Activated CD8-positive, alpha-beta memory T cell treated with anti-CD3 and anti-CD28 coated beads, Interleukin-2, amount 50 U/mL, for 4 hours (primary cell): ENCODE results near the gene PLCG1.
"Not testable (repeated sequence)": the region's sequence is repeated elsewhere in the genome, so short reads cannot be mapped to it uniquely, and the experiment has no call there.

ENCODE experiments used
- DNase-seq: peaks from one replicate; pipeline ENCODE4 v3.0.0-alpha.2; 2020

The PLCG1 gene

DNA sequence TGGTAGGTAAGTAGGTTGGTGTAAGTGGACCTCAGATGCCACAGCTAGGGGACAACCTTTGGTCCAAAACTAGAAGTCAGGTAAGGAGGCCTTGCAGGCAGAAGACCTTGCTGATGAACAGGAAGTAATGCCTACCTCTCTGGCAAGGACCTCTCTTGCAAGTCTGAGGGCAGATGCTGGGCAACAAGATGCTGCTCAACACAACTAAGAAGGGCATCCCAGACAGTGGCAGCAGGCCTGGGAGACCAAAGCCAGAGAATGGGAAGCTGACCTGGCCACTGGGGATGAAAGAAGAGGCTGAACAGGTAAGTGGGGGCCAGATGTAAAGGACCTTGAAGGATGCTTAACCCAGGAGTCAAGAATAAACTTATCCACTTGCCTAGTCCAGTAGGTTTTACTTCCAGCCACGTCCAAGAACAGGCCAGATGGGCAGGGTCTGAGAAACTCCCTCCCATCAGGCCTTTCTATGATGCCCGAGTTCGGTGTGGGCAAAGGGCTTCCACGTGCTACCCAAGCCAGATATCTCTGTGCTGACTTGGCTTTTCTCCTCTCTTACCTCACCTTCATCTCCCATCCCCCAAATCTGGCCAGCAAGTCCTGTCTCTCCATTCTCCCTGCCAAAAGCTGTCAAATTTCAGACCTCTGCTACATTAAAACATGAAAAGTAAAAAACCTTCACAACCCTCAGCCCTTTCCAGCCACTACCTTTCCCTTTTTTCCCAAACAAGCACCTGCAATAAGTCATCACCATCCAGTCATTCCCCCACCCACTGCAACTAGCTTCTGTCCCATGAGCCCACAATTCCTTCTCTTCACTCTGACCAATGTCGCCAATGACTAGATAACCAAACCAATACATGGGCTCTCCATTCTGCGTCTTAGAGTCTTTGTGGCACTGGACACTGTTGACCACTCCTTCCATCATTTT, 11.5 kb upstream of the PLCG1 start:
- no peak for DNase-seq

DNA sequence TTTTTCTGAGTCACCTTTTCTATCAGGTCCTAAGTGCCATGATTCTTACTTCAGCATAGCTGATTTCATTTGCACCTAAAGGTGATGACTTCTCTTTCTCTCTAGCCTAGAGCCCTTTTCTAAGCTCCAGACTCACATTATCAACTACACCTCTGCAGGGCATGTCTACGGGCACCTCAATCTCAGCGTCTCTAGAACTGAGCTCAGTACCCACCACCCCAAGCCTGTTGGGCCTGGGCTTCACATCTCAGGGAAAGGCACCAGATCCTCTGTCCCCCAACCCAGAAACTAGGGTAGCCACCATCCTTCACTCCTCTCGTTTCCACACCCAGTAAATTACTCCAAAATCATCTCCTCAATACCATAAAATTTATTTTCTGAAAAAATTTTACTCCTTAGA, 10.6 kb upstream of the PLCG1 start:
- no peak for DNase-seq

DNA sequence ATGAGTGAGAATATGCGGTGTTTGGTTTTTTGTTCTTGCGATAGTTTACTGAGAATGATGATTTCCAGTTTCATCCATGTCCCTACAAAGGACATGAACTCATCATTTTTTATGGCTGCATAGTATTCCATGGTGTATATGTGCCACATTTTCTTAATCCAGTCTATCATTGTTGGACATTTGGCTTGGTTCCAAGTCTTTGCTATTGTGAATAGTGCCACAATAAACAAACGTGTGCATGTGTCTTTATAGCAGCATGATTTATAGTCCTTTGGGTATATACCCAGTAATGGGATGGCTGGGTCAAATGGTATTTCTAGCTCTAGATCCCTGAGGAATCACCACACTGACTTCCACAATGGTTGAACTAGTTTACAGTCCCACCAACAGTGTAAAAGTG, 9.0 kb upstream of the PLCG1 start:
- not testable (repeated sequence) for DNase-seq

DNA sequence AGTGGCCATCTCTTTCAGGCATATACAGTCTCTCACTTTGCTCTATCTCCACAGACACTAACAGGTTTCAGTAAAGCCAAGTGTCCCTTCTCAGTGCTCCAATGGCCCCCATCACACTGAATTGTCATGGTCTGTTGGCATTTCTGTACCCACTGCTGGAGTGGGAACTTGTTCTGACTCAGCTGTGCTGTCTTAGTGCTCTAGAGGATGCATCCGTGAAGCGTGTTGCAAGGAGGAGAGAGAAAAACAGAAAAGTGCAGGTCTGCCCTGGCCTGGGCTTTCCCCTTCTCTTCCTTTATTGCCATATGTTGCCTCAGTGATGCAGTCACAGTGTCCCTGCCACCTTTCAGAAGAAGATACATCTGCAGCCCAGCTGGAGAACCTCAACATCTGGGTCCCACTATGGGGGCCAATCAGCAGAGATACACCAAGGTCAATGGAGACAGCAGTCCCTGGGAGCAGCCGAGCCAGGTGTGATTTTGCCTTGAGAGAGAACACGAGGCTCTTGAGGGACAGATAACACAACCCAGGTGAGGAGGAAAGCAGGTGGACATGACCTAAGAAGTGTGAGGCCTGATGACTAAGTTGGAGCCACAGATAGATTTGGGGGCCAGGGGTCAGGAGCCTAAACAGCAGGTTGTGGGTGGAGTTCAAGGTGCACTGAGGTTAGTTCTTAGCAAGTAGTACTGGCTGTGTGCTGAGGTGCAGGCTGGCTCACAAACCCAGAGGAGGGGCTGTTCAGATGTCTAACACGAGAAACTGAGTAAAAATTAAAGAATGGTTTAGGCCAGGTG, 5.6 kb upstream of the PLCG1 start:
- DNase-seq, result no peak

DNA sequence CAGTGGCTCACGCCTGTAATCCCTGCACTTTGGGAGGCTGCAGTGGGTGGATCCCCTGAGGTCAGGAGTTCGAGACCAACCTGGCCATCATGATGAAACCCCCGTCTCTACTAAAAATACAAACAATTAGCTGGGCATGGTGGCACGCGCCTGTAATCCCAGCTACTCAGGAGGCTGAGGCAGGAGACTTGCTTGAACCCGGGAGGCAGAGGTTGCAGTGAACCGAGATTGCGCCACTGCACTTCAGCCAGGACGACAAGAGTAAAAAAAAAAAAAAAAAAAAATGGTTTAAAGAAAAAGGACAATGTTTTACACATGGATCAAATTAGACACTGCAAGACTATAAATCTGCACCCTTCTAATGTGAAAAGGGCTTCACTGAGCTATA, 5.0 kb upstream of the PLCG1 start:
- not testable (repeated sequence) for DNase-seq

DNA sequence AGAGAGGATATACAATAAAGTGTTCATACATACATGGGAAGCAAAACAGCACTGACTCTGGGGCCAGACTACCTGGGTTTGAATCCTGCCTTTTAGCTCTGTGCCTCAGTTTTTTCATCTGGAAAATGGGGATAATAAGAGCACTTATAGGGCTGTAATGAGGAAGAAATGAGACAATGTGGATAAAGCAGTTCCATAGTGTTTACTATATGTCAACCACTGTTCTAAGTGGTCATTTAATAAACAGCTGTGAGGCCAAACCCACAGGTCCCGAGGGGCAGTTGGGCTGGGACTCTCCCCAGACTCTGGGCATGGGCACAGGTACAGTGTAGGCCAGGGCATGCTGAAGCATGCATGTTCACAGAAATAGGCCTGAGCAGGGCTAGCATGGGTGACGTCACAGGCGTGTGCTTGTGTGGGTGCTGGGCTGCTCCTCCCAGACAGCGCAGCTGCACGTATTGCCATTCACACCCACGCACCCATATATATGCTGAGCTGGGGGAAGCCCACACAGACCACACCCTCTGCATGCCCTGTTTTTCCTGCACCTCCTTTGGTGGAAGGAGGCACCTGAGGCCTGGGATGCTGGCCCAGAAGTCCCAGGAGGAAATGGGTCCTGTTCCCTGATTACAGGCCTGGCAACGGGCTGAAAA, 3.5 kb upstream of the PLCG1 start:
- peak; percentile 53 for DNase-seq

DNA sequence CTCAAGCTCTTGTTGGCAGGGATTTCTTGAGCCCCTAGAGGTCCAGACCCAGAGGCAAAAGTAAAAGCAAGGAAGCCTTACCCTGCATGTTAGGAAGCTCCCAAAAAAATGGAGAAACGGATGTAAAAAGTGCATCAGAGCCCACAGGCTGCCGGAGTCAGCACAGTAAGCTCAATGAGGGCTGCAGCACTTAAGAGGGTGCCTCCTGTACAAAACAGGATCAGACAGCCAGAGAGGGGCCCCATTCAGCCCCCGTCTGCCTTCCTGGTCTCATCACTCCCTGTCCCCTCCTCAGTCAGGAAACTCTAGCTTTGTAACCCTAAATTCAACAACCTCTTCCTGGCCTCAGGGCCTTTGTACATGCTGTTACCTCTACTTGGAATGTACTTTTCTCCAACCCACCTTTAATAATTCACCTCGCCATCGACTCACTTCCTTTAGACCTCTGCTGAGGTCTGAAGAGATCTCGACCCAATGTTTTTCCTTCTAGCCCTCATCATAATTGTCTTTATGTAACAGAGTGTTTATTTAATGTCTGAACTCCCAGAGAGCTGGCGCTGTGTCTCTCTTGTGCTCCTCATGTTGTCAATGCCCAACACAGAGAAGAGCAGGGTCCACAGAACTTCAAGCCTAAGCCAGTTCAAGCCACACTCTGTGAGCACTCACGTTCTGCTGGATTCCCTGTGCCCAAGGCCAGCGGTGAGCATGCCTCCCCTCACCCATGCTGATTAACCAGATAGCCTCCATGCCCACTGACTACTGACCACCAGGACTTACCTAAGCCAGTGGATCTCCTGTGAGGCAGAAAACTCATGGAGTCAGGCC, 2.8 kb upstream of the PLCG1 start:
- no peak for DNase-seq

DNA sequence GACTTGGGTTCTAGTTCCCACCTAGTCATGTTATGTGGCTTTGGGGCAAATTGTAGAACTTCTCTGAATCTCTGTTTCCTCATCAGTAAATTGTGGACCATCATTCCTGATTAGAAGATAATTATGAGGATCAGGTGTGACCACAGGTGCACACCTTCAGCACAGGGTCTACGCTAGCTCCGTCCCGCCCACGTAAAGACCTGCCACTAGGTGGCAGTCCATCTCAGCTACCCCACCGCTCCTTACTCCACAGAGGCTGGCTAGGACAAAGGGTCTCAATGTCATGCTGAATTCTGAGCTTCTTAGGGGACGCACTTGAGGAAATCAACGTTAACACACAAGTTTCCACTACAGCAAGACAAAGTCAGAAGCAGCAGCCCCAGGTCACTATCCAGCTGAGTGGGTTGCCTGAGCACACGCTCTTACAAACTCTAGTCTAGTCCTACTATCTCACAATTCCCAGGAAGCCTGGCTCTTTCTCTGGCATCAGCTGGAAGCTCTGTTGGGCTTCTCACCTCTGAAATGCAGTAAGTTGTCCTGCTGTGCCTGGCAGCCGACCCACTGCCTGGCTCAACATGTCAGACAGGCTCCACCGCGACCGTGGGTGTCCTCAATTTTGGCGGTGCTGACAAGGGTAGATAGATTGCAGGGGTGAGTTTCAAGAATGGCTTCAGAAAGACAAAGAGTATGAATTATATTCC, 2.0 kb upstream of the PLCG1 start:
- peak; percentile 70 for DNase-seq

DNA sequence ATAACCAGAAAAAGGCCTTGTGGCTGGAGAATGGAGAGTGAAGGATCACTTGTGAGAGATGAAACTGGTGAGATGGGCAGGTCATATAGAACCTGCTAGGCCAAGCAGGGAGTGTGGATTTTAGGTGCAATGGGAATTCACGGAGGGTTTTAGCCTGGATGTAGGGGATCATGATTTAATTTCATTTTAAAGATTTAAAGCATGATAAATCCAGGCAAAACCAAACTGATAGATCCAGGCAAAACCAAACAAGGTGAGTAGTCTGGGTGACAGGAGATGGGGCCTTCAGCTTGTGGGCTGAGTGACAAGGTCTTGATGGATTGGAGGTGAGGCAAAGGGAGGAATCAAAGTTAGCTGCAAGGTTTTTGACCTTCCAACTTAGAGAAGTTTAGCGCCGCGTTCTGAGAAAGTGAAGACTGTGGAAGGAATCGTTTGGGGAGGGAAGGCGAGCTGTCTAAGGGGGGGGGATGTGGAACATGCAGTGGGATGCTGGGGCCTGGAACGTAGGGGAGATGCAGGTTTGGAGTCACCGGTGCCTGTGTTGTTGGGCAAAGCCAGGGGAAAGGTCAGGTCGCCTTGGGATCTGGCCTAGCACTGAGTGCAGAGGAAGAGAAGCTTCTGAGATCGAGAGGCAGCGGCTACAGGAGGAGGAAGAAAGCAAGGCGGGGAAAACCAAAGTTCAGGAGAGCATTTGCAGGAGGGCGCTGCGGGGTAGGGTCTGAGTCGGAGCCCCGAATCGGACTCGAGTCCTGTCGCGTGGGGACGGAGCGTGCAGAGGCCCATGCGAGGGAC, 1.3 kb upstream of the PLCG1 start:
- DNase-seq, result no peak

DNA sequence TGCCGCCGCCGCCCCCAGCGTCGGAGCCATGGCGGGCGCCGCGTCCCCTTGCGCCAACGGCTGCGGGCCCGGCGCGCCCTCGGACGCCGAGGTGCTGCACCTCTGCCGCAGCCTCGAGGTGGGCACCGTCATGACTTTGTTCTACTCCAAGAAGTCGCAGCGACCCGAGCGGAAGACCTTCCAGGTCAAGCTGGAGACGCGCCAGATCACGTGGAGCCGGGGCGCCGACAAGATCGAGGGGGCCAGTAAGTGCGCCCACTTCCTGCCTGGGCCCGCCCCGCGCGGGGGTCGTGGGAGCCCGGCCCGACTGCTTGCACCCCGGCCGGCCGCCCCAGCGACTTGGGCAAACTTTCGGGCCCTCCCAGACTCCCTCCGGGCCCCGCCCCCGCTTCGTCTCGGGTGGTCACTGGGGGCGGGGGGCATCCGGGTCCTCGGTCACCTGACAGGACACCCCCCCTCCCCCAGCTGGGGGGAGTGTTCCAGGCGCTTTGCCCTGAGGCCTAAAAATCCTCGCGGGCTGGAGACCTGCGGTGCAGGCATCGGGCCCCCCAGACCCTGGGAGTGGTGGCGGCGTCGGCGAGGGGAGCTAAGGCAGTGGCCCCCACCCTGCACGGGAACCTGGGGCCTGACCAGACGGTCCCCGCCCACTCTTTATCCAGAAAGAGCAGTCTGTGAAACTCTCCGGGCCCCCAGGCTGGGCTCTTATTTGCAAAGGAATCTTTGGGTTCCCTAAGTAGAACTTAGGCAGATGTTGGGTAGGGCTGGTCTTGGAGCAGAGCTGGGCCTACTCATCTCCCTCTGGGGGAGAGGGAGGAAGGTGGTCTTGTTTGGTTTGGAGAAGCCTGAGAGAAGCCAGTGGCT, 501 bp downstream of the PLCG1 start:
- peak; percentile 56 for DNase-seq

DNA sequence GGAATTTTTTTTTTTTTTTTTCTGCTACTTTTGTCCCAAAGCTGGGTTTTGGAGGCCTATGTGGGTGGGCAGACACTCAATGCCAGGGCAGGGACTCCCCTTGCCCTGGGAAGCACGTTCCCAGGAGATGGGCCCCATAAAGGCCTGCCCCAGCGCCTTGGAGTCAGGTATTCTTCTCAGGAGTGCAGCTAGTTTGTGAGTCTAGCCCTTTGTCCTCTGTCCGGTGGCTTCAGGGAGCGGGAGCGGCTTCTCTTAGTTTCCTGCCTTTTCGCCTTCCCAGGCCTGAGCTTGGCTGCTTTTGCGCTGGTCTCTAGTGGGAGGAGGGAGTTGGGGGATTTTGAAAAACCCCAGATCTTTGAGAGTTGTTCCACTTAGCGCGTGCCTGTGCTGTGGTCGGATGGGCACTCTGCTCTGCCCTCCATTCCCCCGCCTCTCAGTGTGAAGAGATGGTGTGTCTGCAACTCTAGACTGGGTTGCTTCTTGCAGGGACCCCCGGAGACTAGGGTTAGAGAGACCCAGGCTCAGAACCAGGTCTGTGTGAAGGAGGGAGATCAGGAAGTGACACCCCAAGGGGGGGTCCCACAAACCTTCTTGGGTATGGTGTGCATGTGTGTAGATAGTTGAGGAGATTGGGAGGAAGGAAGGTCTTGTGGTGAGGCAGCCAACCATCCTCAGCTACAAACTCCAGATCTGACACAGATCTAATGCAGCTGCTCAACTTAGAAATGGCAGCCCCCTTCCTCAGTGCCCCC, 1.3 kb downstream of the PLCG1 start:
- DNase-seq, result peak; percentile 46

DNA sequence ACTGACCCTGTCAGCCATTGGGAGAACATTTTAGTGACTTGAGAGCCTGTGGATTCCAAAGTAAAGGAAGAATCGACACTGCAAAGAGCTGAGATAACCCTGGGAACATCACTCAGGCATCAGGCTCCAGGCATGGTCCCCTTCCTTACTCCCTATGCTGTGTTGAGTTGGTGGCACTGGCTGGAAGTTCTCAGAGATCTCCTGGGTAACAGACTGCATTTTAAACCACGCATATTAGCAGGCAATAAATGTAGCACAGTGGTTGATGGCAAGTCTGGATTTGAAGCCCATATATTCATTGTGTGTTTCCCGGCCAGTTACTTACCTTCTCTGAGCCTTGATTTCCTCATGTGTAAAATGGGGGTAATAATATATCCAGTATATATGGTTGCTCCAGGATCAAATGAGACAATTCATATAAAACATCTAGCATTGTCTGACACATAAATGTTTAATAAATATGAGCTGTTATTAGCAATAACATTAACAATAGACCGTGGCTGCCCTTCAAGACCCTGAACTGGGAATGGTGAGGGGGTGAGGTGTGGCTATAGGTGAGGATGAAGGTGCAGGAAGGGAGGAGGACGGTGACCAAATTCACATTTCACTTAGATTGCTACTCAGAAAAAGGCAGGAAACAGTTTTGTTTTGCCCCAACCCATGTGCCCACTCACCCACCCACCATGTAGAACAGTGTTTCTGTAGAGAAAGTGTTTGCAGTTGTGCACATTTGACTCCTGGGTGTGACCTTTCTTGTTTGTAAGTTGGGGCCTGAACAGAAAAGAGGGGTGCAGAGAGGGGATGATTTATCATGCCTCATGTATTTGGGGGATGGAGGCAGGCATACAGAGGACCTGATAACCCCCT, 2.1 kb downstream of the PLCG1 start:
- no peak for DNase-seq

DNA sequence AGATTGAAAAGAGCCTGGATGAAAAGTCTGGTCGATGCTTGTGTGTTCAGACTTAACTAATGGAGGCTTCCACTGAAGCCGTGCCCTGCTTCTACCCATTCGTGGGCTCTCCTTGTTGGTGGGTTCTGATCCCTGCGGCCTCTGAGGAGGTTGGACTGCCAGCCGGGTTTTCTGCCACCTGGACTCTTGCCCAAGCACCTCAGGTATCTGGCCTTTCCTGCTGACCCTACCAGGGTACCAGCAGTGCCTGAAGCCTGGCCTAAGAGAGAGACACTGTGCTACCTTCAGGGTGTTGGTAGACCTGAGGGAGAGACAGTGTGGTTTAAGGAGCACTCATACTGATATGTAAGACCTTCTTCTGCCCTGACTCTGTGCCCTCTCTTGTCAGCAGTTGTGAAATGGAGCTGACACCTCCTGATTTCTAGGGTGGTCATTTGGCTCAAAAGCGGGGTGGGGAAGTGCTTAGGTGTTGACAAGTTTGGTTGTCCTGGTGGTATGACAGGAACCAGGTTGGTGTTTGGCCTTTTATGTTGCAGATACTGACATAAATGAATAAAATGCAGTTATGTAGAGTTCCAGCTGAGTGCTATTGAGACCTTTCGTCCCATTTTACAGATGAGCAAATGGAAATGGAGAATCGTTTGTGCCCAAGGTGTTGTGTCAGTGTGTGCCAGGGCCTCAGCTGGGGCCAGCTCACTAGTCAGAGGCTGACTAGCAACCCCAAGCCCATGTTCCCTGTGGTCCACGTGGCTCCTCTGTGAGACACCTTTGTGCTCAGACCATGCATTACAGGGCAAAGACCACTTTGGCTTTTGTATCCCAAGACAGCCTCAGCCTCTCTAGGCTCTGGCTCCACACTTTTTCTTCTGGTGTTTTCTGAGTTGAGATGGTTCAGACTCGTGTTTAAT, 3.1 kb downstream of the PLCG1 start:
- no peak for DNase-seq

DNA sequence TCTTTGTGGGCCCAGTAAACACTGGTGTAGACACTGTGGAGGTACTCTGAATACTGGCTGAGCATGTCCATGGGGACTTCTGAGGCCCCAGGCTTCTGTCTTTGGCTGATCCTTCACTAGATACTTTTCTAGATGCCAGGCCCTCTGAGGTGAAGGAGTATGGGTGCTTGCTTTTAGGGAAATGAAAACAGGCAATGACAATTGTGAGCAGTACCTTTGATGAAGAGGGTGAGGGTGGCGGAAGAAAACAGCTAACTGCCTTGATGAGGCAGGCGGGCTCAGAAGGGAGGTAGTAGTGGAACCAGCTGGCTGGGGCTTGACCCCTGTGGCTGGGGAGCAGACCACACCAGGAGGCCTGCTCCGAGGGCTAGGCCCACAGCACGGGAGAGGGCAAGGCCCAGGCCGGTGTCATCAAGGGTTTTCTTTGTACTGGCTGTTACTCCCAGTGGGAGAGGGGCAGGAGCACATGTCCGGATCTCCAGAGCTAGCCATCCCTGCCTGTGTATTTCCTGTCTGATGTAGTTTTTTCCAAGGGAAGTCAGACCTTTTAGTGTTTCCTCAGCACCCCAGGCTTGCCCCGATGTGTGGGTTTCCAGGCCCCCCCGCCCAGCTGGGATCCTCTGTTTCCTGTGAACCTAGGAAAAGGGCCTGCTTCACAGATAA, 3.9 kb downstream of the PLCG1 start:
- DNase-seq, result no peak

DNA sequence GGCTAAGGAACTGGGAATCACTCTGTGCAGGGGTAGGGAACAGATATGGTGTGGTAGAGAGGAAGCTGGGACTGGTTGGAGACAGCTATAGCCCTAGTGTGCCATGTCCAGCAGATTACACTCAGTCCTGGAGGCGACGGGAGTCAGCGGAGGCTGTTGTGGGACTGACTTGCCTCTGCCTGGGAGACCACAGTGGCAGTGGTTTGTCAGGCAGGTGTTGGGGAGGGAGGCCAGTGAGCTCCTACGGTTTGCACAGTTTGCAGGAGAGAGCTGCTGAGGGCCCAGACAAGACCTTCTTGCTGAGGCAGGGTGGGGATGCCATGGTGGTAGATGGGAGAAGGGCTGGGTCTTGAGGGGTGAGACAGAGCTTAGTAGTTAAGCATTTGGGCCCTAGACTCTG, 4.9 kb downstream of the PLCG1 start:
- no peak for DNase-seq

DNA sequence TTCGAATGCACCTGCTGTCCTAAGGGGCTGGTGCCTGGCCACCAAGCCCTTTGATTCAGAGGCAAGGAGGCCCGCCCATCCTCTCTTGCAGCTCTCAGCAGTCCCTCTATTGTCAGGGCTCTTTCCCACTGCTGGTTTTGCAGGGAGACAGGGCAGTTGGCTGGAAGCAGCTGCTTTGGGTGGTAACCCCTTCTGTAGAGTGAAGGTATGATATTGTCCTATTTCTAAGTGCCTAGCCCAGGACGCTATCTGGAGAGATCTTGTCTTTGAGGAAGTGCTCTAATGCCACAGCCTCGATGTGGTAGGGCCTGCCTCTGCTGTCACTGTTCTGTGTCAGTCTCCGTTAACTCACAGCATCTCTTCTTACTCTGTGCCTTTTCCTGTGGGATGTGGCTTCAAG, 5.6 kb downstream of the PLCG1 start:
- peak; percentile 42 for DNase-seq

DNA sequence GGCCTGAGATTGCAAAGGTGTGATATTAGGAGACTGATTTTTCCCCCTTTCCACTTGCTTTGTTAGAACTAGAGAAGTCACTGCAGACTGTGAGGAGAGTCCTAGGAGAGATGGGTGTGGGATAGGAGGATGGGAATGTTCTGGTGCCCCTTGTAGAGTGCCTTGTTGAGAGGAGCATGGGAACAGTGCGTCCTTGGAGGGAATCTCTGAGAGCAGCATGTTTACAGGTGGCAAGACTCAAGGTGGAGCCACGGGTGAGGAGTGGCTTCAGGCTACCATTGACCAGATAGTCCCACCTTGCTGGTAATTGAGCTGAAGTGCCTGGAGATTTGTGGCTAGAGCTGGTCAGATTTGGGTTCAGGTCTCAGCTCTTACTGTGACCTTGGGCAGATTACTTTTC, 6.0 kb downstream of the PLCG1 start:
- DNase-seq, result no peak
